Neutrophil (primary cell): ENCODE measurements around the gene PTX4.

Experiments used
- H3K27ac ChIP-seq: fragments of 200-600 bp; sonication (generic); 2 replicates; pipeline ENCODE4 v1.5.1; 2016; ENCODE audit warnings: mild to moderate bottlenecking, moderate library complexity
- H3K27me3 ChIP-seq: fragments of 200-600 bp; sonication (generic); 2 replicates; pipeline ENCODE4 v1.6.0; 2016; ENCODE audit warnings: mild to moderate bottlenecking
- H3K36me3 ChIP-seq: fragments of 200-600 bp; sonication (generic); 2 replicates; pipeline ENCODE4 v1.5.1; 2017
- H3K4me1 ChIP-seq, 2 experiments: fragments of 200-600 bp in 1 of 2; sonication (generic) in 1 of 2; 1 replicate in 1 of 2; 2 replicates in 1 of 2; pipeline versions ENCODE4 v1.5.1 to v1.6.1; 2013 to 2016; ENCODE audit warnings: low read depth in 1 of 2, low read length in 1 of 2, mild to moderate bottlenecking in 1 of 2, moderate library complexity in 1 of 2; ENCODE audit not compliant: control insufficient read depth in 1 of 2, insufficient read depth in 1 of 2
- H3K4me3 ChIP-seq, 2 experiments: fragments of 200-600 bp in 1 of 2; sonication (generic) in 1 of 2; 1 replicate in 1 of 2; 2 replicates in 1 of 2; pipeline ENCODE4 v1.5.1; 2013 to 2016; ENCODE audit warnings: low read depth in 1 of 2, low read length in 1 of 2, mild to moderate bottlenecking in 1 of 2, moderate library complexity in 1 of 2
- H3K9me3 ChIP-seq: fragments of 200-600 bp; sonication (generic); 2 replicates; pipeline ENCODE4 v1.5.1; 2016
- TF ChIP-seq, protein P1 (sequence below): fragments of 200-600 bp; sonication (generic); IDR thresholded peaks from 2 replicates; pipeline ENCODE4 v1.5.1; 2016; ENCODE audit warnings: antibody characterized with exemption

Gene PTX4

DNA sequence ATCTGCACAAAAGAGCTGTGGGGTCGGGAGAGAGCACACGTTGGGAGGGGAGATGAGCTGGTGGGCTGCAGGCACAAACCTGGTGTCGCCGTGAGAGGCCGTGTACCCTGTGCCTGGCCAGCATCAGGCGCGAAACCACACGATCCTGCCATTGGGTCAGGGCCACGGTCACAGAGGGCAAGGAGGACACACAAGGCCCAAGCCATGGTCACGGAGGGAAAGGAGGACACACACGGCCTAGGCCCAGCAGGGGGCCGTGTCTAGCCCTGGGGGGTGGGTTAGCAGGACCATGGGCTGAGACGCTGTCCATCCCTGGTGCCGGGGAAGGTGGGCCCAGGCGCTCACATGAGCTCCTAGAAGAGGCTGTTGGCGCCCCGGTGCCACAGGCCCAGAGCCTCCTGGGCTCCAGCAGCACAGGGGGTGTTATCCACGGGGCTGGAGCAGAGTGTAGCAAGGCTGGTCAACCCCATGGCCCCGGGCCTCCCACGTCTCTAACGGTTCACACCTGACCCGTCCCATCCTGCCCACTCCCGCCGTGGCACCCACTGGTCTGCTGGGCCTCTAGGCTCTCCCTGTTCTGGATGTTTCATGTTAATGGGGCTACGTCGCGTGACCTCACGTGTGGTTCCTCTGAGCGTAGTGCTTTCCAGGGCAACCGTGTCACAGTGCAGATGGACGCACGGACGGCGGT lies 36.9 kb downstream of the PTX4 start:
- Histone ChIP-seq H3K27me3 (no peaks in the 10 kb centered on the region), H3K4me1 (no peaks in the 10 kb centered on the region), H3K36me3 (peaks cover 100% of the 10 kb centered on the region), H3K27ac (no peak overlapping the region), H3K9me3 (no peaks in the 10 kb centered on the region), H3K4me3 (no peak overlapping the region)
- TF ChIP-seq, protein P1, sequence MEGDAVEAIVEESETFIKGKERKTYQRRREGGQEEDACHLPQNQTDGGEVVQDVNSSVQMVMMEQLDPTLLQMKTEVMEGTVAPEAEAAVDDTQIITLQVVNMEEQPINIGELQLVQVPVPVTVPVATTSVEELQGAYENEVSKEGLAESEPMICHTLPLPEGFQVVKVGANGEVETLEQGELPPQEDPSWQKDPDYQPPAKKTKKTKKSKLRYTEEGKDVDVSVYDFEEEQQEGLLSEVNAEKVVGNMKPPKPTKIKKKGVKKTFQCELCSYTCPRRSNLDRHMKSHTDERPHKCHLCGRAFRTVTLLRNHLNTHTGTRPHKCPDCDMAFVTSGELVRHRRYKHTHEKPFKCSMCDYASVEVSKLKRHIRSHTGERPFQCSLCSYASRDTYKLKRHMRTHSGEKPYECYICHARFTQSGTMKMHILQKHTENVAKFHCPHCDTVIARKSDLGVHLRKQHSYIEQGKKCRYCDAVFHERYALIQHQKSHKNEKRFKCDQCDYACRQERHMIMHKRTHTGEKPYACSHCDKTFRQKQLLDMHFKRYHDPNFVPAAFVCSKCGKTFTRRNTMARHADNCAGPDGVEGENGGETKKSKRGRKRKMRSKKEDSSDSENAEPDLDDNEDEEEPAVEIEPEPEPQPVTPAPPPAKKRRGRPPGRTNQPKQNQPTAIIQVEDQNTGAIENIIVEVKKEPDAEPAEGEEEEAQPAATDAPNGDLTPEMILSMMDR = no peak

- Histone ChIP-seq H3K9me3 (no peaks in the 10 kb centered on the region), H3K27ac (no peak overlapping the region), H3K4me1 (no peaks in the 10 kb centered on the region), H3K4me3 (no peak overlapping the region), H3K36me3 (peaks cover 100% of the 10 kb centered on the region), H3K27me3 (no peaks in the 10 kb centered on the region)
- TF ChIP-seq, protein P1 = no peak
Observed at GRCh38 chr16:1450841-1451240, 37.9 kb downstream of the PTX4 start.

DNA sequence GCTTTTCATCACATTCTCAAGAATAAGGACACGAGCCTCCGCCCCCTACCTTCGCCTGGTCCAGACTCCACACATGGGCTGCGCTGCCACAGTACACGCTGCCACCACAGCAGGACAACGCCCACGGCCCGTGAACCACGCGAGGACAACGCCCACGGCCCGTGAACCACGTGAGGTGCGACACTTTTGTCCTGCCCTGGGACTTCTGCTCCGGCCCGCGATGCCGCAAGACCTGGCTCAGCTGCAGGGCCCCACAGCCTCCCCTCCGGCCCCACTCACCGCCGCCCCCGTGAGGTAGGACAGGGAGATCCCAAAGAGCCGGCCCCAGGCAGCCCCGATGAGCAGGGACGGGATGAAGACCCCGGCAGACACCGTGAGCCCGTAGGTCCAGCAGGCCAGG lies 38.5 kb downstream of the PTX4 start:
- Histone ChIP-seq H3K4me1 (no peaks in the 10 kb centered on the region), H3K27ac (no peak overlapping the region), H3K4me3 (no peak overlapping the region), H3K36me3 (peaks cover 100% of the 10 kb centered on the region), H3K9me3 (no peaks in the 10 kb centered on the region), H3K27me3 (no peaks in the 10 kb centered on the region)
- TF ChIP-seq, protein P1 = no peak

DNA sequence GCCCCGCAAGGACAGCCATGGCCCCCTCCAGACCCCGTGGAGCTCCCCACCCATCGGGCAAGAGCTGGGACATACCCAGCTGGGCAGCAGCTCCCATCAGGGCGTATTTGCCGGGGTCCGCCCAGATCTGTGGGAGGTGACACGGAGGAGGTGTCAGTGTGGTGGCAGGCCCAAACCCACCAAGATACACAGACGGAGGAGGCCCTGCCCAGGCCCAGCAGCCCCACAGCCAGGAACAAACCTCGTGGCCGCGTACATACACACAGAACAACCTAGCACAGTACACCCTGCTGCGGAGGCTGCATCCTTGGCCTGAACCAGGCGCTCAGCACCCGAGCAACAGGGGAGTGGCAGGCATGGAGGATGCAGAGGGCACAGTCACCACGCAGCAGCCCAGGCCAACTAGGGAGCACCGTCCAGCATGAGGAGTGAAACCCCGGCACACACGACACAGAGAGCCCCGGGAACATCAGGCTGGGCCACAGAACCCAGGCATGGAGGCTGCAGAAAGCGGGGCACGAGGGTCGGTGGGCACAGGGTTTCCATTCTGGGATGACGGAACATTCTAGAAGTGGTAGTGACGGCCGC lies 39.4 kb downstream of the PTX4 start:
- no peak overlapping the region for H3K27ac ChIP-seq
- H3K9me3 ChIP-seq = no peaks in the 10 kb centered on the region
- peaks cover 94% of the 10 kb centered on the region for H3K36me3 ChIP-seq
- H3K27me3 ChIP-seq = no peaks in the 10 kb centered on the region
- H3K4me3 ChIP-seq = no peak overlapping the region
- TF ChIP-seq, protein P1 = no peak
- H3K4me1 ChIP-seq = no peaks in the 10 kb centered on the region

DNA sequence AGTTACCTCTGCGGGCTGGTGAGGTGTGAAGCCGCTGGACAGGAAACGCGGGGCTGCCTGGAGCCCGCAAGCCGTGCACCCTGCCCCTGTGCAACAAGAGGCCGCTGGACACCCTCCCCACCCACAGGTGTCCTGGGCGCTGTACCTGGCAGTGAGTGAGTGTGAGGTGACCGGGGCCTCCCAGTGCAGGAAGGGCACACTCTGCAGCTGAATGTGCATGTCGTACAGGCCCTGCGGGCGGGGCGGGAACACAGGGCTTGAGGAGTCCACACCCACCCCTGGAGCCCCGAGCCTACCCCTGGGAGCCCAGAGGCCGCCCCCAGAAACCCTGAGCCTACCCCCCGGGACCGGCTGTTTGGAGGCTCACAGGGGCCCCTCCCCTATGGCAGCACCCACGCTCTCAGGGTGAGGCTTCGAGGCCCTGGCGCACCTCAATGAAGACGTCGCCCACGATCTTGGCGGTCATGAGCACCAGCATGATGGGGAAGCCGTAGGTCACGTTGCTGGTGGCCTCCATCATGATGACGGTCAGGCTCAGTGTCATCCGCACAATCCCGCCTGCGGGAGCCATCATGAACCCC lies 40.1 kb downstream of the PTX4 start:
- TF ChIP-seq, protein P1 = no peak
- peaks cover 88% of the 10 kb centered on the region for H3K36me3 ChIP-seq
- no peaks in the 10 kb centered on the region for H3K4me1 ChIP-seq
- no peaks in the 10 kb centered on the region for H3K27me3 ChIP-seq
- no peak overlapping the region for H3K27ac ChIP-seq
- no peak overlapping the region for H3K4me3 ChIP-seq
- H3K9me3 ChIP-seq = no peaks in the 10 kb centered on the region
